ENCODE data around the gene ZBTB7C. TPM values are rescaled to one million over a fixed set of nuclear protein-coding genes. Genes with fewer than 3 reads are reported as not detected.

ZBTB7C gene
- total RNA-seq, 6 donors from 2014 or later, result 6.1 to 18.1 (median 12.2) TPM

DNA sequence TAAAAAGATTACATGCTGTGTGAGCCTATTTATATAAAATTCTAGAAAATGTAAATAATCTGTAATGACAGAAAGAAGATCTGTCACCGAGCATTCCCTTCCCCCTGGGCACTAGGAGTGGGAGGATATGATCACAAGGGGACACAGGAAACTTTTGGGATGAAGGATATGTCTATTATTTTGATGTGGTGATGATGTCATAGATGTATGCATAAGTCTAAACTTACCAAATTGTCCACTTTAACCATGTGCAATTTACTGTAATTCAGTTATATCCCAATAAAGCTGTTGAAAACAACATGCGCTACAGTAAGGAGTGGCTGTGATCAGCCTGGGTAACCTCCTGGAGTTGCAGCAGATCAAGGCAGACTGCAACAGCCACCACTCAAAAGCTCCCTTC is 148.9 kb downstream of the ZBTB7C start:
- DNase-seq, result no peak
- Histone ChIP-seq H3K27me3 (no peaks in the 10 kb centered on the region), H3K36me3 (no peaks in the 10 kb centered on the region), H3K4me1 (no peaks in the 10 kb centered on the region), H3K9me3 (peaks cover 0 to 6% (median 0%) of the 10 kb centered on the region in 4 donors), H3K4me3 (no peak overlapping the region), H3K27ac (no peak overlapping the region)
- TF ChIP-seq EP300 (IDR thresholded peaks at IDR 0.05) (no peak), POLR2A (IDR thresholded peaks at IDR 0.05) (no peak), POLR2AphosphoS5 (IDR thresholded peaks at IDR 0.05) (no peak)
- TF ChIP-seq, protein P1, sequence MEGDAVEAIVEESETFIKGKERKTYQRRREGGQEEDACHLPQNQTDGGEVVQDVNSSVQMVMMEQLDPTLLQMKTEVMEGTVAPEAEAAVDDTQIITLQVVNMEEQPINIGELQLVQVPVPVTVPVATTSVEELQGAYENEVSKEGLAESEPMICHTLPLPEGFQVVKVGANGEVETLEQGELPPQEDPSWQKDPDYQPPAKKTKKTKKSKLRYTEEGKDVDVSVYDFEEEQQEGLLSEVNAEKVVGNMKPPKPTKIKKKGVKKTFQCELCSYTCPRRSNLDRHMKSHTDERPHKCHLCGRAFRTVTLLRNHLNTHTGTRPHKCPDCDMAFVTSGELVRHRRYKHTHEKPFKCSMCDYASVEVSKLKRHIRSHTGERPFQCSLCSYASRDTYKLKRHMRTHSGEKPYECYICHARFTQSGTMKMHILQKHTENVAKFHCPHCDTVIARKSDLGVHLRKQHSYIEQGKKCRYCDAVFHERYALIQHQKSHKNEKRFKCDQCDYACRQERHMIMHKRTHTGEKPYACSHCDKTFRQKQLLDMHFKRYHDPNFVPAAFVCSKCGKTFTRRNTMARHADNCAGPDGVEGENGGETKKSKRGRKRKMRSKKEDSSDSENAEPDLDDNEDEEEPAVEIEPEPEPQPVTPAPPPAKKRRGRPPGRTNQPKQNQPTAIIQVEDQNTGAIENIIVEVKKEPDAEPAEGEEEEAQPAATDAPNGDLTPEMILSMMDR (IDR thresholded peaks at IDR 0.05), result no peak
- ATAC-seq (ENCODE audit: low FRiP score in 2 of 2), result no peak
- 71 to 98% methylated on average over 2 of the region's 2 CpGs for WGBS, 2 donors

DNA sequence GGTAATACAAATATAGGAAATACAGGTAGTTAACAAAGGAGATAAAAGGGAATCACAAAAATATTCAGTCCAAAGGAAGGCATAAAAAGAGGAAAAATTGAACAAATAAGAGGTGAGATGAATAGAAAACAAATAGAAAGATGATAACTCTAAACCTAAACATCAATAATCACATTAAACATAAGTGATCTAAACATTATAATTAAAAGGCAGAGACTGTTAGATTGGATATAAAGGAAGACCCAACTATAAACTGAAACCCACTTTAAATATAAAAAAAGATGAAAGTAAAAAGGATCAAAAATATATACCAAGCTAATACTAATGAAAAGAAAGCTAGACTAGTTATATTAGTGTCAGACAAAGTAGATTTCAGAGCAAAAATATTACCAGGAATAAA is 152.3 kb downstream of the ZBTB7C start:
- TF ChIP-seq EP300 (IDR thresholded peaks at IDR 0.05) (no peak), POLR2A (IDR thresholded peaks at IDR 0.05) (no peak), POLR2AphosphoS5 (IDR thresholded peaks at IDR 0.05) (no peak)
- TF ChIP-seq, protein P1 (IDR thresholded peaks at IDR 0.05), result no peak

DNA sequence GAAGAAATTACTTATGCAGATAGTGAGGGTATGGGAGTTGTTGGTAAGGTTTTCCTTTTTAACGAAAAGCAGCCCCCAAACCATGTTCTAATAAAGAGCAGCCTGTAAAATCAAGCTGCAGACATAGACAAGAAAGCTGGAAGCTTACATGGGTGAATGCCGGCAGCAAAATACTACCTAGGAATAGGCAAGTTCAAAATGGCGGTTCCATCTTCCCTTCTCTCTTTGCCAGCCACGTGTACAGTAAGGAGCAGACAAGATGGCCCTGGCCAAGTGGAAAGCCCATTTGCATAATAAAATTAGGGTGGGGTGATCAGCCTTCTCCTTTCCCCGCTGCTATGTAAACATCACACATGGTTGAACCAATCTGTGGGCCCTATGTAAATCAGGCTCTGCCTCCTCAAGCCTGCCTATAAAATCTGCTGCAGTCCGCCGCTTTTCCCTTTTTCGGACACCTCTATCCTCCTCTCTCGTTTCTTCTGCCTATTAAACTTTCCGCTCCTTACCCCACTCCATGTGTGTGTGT is 155.0 kb downstream of the ZBTB7C start:
- 83 to 89% methylated on average over 10 of the region's 10 CpGs for WGBS, 2 donors
- Histone ChIP-seq H3K4me3 (no peak overlapping the region), H3K27me3 (no peaks in the 10 kb centered on the region), H3K4me1 (no peaks in the 10 kb centered on the region), H3K9me3 (peaks cover 0 to 6% (median 0%) of the 10 kb centered on the region in 4 donors), H3K27ac (no peak overlapping the region), H3K36me3 (no peaks in the 10 kb centered on the region)
- no peak for DNase-seq
- TF ChIP-seq POLR2AphosphoS5 (IDR thresholded peaks at IDR 0.05), result no peak
- TF ChIP-seq EP300 (IDR thresholded peaks at IDR 0.05), result no peak
- no peak for TF ChIP-seq POLR2A (IDR thresholded peaks at IDR 0.05)
- TF ChIP-seq, protein P1 (IDR thresholded peaks at IDR 0.05), result no peak
- no peak for ATAC-seq (ENCODE audit: low FRiP score in 2 of 2)

More for the DNA sequence above, 152.3 kb downstream of the ZBTB7C start:
- no peak for DNase-seq
- no peaks in the 10 kb centered on the region for H3K36me3 ChIP-seq
- peaks cover 0 to 6% (median 0%) of the 10 kb centered on the region in 4 donors for H3K9me3 ChIP-seq
- no peak overlapping the region for H3K4me3 ChIP-seq
- no peak overlapping the region for H3K27ac ChIP-seq
- no peak for ATAC-seq (ENCODE audit: low FRiP score in 2 of 2)
- H3K27me3 ChIP-seq, result no peaks in the 10 kb centered on the region
- no peaks in the 10 kb centered on the region for H3K4me1 ChIP-seq

DNA sequence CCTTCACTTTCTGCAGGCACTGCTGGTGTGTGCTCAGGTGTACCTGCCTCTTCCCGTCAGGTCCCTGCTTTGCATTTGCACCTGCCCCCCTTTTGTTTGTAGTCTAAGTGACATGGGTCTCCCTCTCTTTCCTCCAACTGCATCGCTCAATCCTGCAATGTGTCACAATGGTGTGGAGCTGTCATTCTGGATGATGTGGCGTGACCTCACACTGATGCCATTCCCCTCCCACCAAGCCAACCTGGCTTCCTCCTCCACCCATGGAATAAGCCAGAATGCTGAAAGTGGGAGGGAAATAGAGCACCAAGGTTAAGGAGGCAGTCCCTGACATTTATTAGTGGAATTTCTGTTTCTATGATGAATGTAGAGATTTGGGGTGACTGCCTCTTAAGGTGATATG is 156.7 kb downstream of the ZBTB7C start:
- no peaks in the 10 kb centered on the region for H3K36me3 ChIP-seq
- no peaks in the 10 kb centered on the region for H3K4me1 ChIP-seq
- no peak overlapping the region for H3K4me3 ChIP-seq
- H3K27me3 ChIP-seq, result no peaks in the 10 kb centered on the region
- no peak for DNase-seq
- H3K27ac ChIP-seq, result no peak overlapping the region
- WGBS, 2 donors, result 96 to 97% methylated on average over 3 of the region's 3 CpGs
- TF ChIP-seq POLR2A (IDR thresholded peaks at IDR 0.05) (no peak), EP300 (IDR thresholded peaks at IDR 0.05) (no peak), POLR2AphosphoS5 (IDR thresholded peaks at IDR 0.05) (no peak)
- TF ChIP-seq, protein P1 (IDR thresholded peaks at IDR 0.05), result no peak
- no peak for ATAC-seq (ENCODE audit: low FRiP score in 2 of 2)
- H3K9me3 ChIP-seq, result peaks cover 0 to 6% (median 0%) of the 10 kb centered on the region in 4 donors

DNA sequence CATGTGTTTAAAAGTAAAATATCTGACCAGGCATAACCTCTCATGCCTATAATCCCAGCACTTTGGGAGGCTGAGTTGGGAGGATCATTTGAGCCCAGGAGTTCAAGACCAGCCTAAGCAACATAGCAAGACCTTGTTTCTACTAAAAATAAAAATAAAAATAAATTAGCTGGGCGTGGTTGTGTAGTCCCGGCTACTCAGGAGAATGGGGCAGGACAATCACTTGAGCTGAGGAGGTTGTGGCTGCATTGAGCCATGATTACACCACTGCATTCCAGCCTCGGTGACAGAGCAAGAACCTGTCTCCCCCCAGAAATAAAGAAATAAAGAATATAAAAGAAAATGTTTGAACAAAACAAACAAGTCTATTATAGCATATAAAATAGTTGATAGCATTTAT is 158.3 kb downstream of the ZBTB7C start:
- no peaks in the 10 kb centered on the region for H3K27me3 ChIP-seq
- H3K9me3 ChIP-seq, result peaks cover 0 to 1% (median 0%) of the 10 kb centered on the region in 4 donors
- ATAC-seq (ENCODE audit: low FRiP score in 2 of 2) (no peak), DNase-seq (no peak)
- TF ChIP-seq POLR2AphosphoS5 (IDR thresholded peaks at IDR 0.05), result no peak
- TF ChIP-seq, protein P1 (IDR thresholded peaks at IDR 0.05), result no peak
- no peaks in the 10 kb centered on the region for H3K36me3 ChIP-seq
- WGBS, 2 donors, result 74 to 83% methylated on average over 3 of the region's 3 CpGs
- H3K27ac ChIP-seq, result no peak overlapping the region
- H3K4me1 ChIP-seq, result no peaks in the 10 kb centered on the region
- H3K4me3 ChIP-seq, result no peak overlapping the region
